HG02973 (cell line): ENCODE results near the gene PRB4.
"Not testable (repeated sequence)": the region's sequence is repeated elsewhere in the genome, so short reads cannot be mapped to it uniquely, and the experiment has no call there.

ENCODE experiments used
- ATAC-seq: cut with Tn5 transposase; IDR thresholded peaks from one replicate; pipeline ENCODE4 v1.9.1; 2021; ENCODE audit warnings: moderate library complexity; ENCODE audit not compliant: unreplicated experiment

PRB4 gene

DNA sequence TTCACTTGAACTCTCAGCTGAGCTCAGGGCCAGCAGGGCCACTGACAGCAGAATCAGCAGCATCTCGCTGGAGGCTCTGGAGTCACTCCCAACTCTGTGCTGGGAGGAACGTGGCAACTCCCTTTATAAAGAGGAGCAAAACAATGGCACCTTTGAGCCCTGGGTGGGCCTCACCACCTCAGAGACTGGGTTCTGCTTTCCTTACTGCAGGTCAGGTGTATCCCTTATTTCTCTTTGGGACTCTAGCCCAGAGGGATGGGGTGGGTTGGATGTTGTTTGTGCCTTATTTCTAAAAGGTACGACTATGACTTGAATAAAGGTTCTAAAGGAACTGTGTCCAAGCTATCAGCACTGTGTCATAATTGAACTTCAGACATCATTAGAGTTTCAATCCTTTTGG lies at the start of gene PRB4:
Gene PRB4 (minus strand): TSS at position 101 of the 400 bp plus-strand sequence. CDS start 38 bp downstream, at position 63.
- ATAC-seq: no peak

DNA sequence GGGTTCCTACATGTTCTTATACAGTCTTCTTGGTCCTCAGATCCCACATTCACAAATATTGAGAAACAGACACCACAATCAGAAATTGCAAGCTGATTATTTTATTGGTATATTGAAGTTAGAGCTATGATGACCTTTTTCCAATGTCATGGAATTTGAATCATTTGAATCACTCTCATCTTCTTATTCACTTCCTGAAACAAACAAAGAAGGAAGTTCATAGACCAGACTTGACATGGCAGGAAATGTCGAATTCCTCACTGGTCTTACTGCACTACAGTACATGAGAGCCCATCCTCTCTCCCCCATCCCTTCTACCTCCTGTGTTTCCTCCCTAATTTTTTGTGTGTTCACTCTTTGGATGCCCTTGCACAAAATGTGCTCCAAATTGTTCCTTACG lies 41.5 kb upstream of the PRB4 start:
- ATAC-seq: not testable (repeated sequence)

DNA sequence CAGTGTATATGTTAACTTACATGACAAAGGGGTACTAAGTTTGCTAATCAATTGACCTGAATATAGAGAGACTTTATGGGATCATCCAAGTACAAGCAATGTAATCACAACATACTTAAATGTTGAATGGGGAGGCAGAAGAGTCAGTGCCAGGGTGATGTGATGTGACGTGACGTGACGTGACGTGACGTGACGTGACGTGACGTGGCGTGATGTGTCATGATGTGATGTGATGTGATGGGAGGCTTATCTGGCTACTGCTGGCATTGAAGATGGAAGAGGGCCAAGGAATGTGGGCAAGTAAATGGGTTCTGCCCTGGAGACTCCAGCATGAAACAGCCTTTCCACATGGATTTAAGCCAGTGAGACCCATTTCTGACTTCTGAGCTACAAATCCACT lies 38.2 kb upstream of the PRB4 start:
- no peak for ATAC-seq

DNA sequence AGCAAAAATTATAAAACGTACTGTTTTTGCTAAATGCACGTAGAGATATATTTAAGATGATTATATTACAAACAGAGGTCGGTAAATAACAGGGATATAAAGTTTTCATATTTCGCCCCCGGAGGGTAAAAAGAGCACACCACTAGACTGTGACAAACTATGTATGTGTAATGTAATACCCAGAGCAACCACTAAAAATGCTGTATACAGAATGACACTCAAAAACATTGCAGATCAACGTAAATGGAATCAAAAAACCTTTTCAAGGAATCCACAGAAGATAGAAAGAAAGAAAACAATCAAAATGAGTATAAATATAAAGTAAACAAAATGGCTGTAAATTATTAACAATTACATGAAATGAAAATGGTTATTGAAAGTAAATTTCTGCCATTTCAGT lies 37.6 kb upstream of the PRB4 start:
- no peak for ATAC-seq

DNA sequence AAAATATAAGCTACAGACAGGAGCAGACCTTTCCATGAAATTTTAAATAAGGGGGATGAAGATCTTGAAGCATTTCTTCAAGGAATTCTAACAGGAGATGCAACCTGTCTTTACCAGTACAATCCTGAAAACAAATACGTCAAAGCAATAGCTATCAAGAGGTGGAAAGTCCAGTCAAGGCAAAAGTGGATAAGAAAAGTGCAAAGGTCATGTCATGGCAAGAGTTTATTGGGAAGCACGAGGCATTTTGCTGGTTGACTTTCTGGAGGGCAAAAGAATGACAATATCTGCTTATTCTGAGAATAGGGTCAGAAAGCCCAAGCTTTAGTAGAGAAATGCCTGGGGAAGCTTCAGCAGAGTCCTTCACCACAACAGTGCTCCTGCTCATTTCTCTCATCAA lies 34.3 kb upstream of the PRB4 start:
- ATAC-seq: no peak

DNA sequence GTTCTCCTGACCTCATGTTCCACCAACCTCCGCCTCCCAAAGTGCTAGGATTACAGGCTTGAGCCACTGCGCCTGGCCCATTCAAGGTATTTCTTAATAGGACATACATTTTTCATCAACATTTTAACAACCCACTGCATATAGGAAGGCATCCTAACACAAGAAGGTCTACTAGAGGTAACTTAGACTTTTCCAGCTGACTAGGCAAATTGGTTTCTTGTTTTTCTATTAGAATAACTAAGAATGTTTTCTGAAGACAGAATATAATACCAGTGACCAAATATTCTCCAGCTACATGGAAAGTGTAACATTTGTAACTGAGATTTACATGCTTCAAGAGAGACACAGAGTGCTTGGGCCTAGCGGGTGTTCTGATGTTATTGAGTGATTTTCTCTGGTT lies 14.2 kb upstream of the PRB4 start:
- no peak for ATAC-seq

DNA sequence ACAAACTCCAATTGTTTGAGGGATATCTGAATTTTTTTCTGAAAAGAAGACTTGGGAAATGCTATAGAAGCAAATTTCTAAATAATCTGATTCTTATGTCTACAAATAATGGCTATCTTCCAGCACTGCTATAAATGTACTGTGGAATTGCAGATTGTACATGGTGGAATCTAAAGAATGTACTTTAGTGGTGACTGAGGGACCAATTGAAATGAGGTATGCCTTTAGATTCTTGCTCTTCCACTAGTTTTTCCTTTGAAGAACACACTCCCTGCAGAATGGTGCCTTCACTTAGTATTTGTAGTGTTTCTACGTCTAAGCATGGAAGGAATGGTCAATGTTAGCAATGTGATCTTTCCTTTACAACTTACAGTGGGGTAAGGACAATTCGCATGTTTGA lies 11.7 kb upstream of the PRB4 start:
- no peak for ATAC-seq

DNA sequence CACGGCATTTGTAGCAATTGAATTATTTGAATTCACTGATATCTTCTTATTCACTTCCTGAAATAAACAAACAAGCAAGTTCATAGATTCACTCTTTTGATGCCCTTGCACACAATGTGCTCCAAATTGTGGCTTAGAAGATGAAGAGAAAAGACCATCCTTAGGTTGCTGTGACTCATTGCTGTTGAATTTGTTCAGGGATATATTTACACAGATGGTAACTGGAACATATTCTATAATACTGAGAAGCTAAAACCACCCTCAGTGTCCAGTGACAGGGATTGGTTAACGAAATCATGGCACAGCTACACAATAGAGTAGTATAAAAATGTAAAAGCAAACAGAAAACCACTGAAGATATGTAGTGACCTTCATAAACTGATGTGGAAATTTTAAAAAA lies 3.1 kb downstream of the PRB4 start:
- ATAC-seq: no peak

DNA sequence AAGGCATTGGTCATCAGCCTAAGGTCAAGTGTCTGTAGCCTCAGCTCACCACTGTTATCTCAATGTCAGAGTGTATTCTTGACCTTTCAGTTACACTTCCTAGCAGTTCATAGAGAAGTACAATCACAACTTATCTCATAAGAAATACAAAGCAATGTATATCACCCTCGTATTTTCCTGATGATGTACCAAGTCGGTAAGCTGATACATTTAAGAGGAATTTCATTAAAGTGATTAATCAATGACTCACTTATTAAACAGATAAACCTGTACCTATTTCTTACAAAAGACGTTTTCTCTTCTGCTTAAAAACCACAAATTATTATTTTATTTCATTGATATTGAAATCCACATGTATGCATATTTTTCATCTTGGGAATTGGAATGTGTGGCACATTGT lies 36.8 kb downstream of the PRB4 start:
- no peak for ATAC-seq

DNA sequence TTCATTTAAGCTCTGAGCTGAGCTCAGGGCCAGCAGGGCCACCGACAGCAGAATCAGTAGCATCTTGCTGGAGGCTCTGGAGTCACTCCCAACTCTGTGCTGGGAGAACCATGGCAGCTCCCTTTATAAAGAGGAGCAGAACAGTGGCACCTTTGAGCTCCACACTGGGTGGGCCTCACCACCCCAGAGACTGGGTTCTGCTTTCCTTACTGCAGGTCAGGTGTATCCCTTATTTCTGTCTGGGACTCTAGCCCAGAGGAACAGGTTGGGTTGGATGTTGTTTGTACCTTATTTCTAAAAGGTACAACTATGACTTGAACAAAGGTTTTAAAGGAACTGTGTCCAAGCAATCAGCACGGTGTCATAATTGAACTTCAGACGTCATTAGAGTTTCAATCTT lies 40.6 kb downstream of the PRB4 start, which contains the start of gene PRB3:
Gene PRB3 (minus strand): TSS at position 101 of the 400 bp plus-strand sequence. CDS start 38 bp downstream, at position 63.
- no peak for ATAC-seq

DNA sequence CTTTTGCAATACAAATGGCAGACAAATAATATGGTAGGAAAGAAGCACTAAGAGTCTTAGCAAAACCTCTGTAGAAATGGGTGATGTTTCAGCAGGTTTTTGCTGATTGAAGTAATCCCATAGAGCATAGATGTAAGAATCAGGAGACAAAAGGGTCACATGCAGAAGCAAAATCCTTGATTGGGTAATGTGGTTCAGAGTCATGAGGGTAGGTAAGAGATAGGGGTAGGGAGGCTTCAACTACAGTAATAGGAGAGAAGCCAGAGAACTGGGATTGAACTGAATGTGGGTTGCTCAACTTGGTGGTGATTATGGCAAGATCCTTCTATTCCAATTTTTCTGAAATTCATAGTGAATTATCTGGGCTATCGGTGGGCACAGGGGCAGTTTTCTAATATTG lies 45.7 kb downstream of the PRB4 start:
- no peak for ATAC-seq
